ENCODE results near the gene PGM1. TPM values are rescaled to one million over a fixed set of nuclear protein-coding genes. Genes with fewer than 3 reads are reported as not detected.

PGM1 gene
- total RNA-seq, 1 experiment from 2014 or later: 10.7 TPM

DNA sequence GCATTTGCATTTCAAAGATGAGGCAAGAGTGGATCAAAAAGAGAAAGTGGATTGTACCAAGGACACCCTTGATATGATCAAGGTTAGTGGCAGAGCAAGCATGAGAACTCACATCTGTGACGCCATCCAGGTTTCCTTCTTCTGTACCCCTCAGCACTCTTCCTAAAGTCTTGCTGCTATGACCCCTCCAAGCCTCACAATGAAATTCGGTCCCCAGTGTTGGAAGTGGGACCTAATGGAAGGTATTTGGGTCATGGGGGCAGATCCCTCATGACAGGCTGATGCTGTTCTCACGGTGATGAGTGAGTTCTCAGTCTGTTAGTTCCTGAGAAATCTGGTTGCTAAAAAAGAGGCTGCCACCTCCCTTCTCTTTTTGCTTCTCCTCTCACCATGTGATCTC is 86.4 kb downstream of the PGM1 start:
- Histone ChIP-seq H3K27me3 (replicated peaks; ENCODE audit: insufficient read depth, low read depth, low read length, poor library complexity) (no peaks in the 10 kb centered on the region), H3K4me1 (ENCODE audit: insufficient read depth, low read length, poor library complexity, severe bottlenecking) (no peaks in the 10 kb centered on the region), H3K36me3 (ENCODE audit: insufficient read depth, low read length, poor library complexity, severe bottlenecking) (no peaks in the 10 kb centered on the region), H3K9me3 (ENCODE audit: low read depth, low read length, poor library complexity, severe bottlenecking) (no peaks in the 10 kb centered on the region), H3K27ac (ENCODE audit: low read depth, low read length, poor library complexity, severe bottlenecking) (no peak overlapping the region), H3K4me3 (ENCODE audit: low read depth, low read length, poor library complexity, severe bottlenecking) (no peak overlapping the region)
- ChIA-PET CTCF (no interaction called here), POLR2A (ENCODE audit: low non-redundant PET) (no interaction called here)
- no peak for TF ChIP-seq EZH2 (IDR thresholded peaks at IDR 0.05; ENCODE audit: borderline replicate concordance, low read depth, low read length, poor library complexity, severe bottlenecking)
- TF ChIP-seq CTCF (conservative IDR thresholded peaks at IDR 0.05; ENCODE audit: low read depth, low read length): no peak
- no peak for DNase-seq (ENCODE audit: low spot score)
- intact Hi-C loops (cut with micrococcal nuclease; ENCODE audit: unreplicated experiment): no loop called here
- BruUV-seq (replicated peaks): no TSS peak

GRCh38 chr1:63682936-63683335 is 89.7 kb downstream of the PGM1 start:
- no peaks in the 10 kb centered on the region for H3K27me3 ChIP-seq (replicated peaks; ENCODE audit: insufficient read depth, low read depth, low read length, poor library complexity)
- H3K9me3 ChIP-seq (ENCODE audit: low read depth, low read length, poor library complexity, severe bottlenecking): no peaks in the 10 kb centered on the region
- ChIA-PET POLR2A (ENCODE audit: low non-redundant PET) (no interaction called here), CTCF (no interaction called here)
- H3K36me3 ChIP-seq (ENCODE audit: insufficient read depth, low read length, poor library complexity, severe bottlenecking): no peaks in the 10 kb centered on the region
- intact Hi-C loops (cut with micrococcal nuclease; ENCODE audit: unreplicated experiment): no loop called here
- no peak overlapping the region for H3K27ac ChIP-seq (ENCODE audit: low read depth, low read length, poor library complexity, severe bottlenecking)
- no TSS peak for BruUV-seq (replicated peaks)
- no peak overlapping the region for H3K4me3 ChIP-seq (ENCODE audit: low read depth, low read length, poor library complexity, severe bottlenecking)
- TF ChIP-seq EZH2 (IDR thresholded peaks at IDR 0.05; ENCODE audit: borderline replicate concordance, low read depth, low read length, poor library complexity, severe bottlenecking) (no peak), CTCF (conservative IDR thresholded peaks at IDR 0.05; ENCODE audit: low read depth, low read length) (no peak)
- DNase-seq (ENCODE audit: low spot score): no peak
- H3K4me1 ChIP-seq (ENCODE audit: insufficient read depth, low read length, poor library complexity, severe bottlenecking): no peaks in the 10 kb centered on the region

- no TSS peak for BruUV-seq (replicated peaks)
- CTCF ChIA-PET: no interaction called here
Measured at GRCh38 chr1:63683759-63684158, 90.5 kb downstream of the PGM1 start.

More at GRCh38 chr1:63683759-63684158, 90.5 kb downstream of the PGM1 start:
- Histone ChIP-seq H3K27me3 (replicated peaks; ENCODE audit: insufficient read depth, low read depth, low read length, poor library complexity) (no peaks in the 10 kb centered on the region), H3K36me3 (ENCODE audit: insufficient read depth, low read length, poor library complexity, severe bottlenecking) (no peaks in the 10 kb centered on the region), H3K4me3 (ENCODE audit: low read depth, low read length, poor library complexity, severe bottlenecking) (no peak overlapping the region), H3K27ac (ENCODE audit: low read depth, low read length, poor library complexity, severe bottlenecking) (no peak overlapping the region), H3K4me1 (ENCODE audit: insufficient read depth, low read length, poor library complexity, severe bottlenecking) (no peaks in the 10 kb centered on the region), H3K9me3 (ENCODE audit: low read depth, low read length, poor library complexity, severe bottlenecking) (no peaks in the 10 kb centered on the region)
- DNase-seq (ENCODE audit: low spot score): no peak
- intact Hi-C loops (cut with micrococcal nuclease; ENCODE audit: unreplicated experiment): no loop called here
- TF ChIP-seq CTCF (conservative IDR thresholded peaks at IDR 0.05; ENCODE audit: low read depth, low read length): no peak
- no peak for TF ChIP-seq EZH2 (IDR thresholded peaks at IDR 0.05; ENCODE audit: borderline replicate concordance, low read depth, low read length, poor library complexity, severe bottlenecking)
- POLR2A ChIA-PET (ENCODE audit: low non-redundant PET): no interaction called here
